Measurements from ENCODE around the gene GTF2H4.

DNA sequence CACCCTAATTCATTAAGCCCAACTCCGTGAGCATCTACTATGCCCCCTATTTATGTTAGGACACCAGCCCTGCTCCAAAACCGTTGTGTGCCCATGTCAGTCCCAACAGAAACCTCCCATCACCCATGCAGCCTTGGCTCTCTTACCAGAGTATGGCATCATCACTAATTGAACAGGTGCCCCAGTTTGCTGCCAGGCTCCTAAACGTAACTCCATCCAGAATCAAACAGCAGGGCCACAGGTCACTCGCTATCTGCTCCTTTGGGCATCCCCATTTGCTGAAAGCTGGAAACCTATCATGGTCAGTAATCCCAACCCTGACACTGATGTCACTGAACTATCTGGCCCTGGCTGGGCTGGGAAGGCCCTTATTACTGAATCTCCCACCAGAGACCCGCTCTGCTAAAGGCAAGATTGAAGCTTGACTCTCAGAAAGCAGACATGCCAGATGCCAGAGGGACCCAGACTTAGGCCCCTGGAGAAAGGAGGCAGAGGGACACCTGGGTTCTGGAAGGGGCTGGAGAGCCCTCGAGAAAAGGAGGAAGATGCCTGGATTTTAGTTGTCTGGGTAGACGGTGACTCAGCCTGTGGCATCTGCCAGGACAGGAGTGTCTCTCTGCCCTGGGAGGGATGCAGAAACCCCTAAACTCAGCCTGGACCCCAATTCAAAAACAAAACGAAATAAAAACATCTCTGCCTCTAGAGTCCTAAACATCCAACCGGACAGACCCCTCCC lies 46.8 kb downstream of the GTF2H4 start:
- no peak for TF ChIP-seq CTCF (conservative IDR thresholded peaks at IDR 0.05)
- no peak for TF ChIP-seq EZH2 (IDR thresholded peaks at IDR 0.05; ENCODE audit: low read depth)

Data from PC-9 (cell line).